HepG2 (cell line): ENCODE data around the gene NIPSNAP3A. TPM values are rescaled to one million over a fixed set of nuclear protein-coding genes. Genes with fewer than 3 reads are reported as not detected.

Experiments
- ARHGAP35 ChIP-seq: sonication (generic); formaldehyde crosslinking; IDR thresholded peaks from 2 replicates; pipeline ENCODE4 v1.9.0; 2022; ENCODE audit warnings: mild to moderate bottlenecking, inconsistent platforms, moderate library complexity, missing genetic modification reagents, borderline replicate concordance
- ARID3A ChIP-seq: IDR thresholded peaks from 2 replicates; pipeline ENCODE4 v1.6.1; 2012; ENCODE audit warnings: low read depth, low read length, improper control_type of control experiment
- CBFB ChIP-seq: sonication (generic); formaldehyde crosslinking; IDR thresholded peaks from 2 replicates; pipeline ENCODE4 v1.4.0; 2020; ENCODE audit warnings: missing genetic modification reagents
- CREB3 ChIP-seq: sonication (generic); formaldehyde crosslinking; IDR thresholded peaks from 2 replicates; pipeline ENCODE4 v1.5.0; 2020; ENCODE audit warnings: missing genetic modification reagents
- GTF3A ChIP-seq: sonication (generic); formaldehyde crosslinking; conservative IDR thresholded peaks from 2 replicates; pipeline ENCODE4 v1.4.0; 2020; ENCODE audit warnings: mild to moderate bottlenecking, missing genetic modification reagents
- PATZ1 ChIP-seq: sonication (generic); formaldehyde crosslinking; IDR thresholded peaks from 2 replicates; pipeline ENCODE4 v1.4.0; 2020; ENCODE audit warnings: missing genetic modification reagents
- RAD51 ChIP-seq: fragments of 450-650 bp; IDR thresholded peaks from 2 replicates; pipeline ENCODE4 v1.6.1; 2016; ENCODE audit warnings: borderline replicate concordance
- RBFOX2 ChIP-seq: fragments of 200-400 bp; formaldehyde crosslinking; IDR thresholded peaks from 2 replicates; pipeline ENCODE4 v1.6.1; 2017; ENCODE audit warnings: low read depth, mild to moderate bottlenecking, low read length
- REXO4 ChIP-seq: sonication (generic); formaldehyde crosslinking; IDR thresholded peaks from 2 replicates; pipeline ENCODE4 v1.8.0; 2022; ENCODE audit warnings: missing genetic modification reagents, mild to moderate bottlenecking, borderline replicate concordance
- SKI ChIP-seq: fragments of 450-650 bp; IDR thresholded peaks from one replicate; pipeline ENCODE4 v1.6.1; 2018; ENCODE audit warnings: mild to moderate bottlenecking; ENCODE audit not compliant: partially characterized antibody
- ZBTB14 ChIP-seq: sonication (generic); formaldehyde crosslinking; IDR thresholded peaks from 2 replicates; pipeline ENCODE4 v1.4.0; 2020; ENCODE audit warnings: missing genetic modification reagents
- ZBTB37 ChIP-seq: sonication (generic); formaldehyde crosslinking; IDR thresholded peaks from 2 replicates; pipeline ENCODE4 v1.4.0; 2020; ENCODE audit warnings: mild to moderate bottlenecking, missing genetic modification reagents
- ZBTB8A ChIP-seq: sonication (generic); formaldehyde crosslinking; IDR thresholded peaks from 2 replicates; pipeline ENCODE4 v1.4.0; 2020; ENCODE audit warnings: mild to moderate bottlenecking, low read depth, missing genetic modification reagents, borderline replicate concordance
- ZNF234 ChIP-seq: sonication (generic); formaldehyde crosslinking; conservative IDR thresholded peaks from 2 replicates; pipeline ENCODE4 v1.5.1; 2020; ENCODE audit warnings: mild to moderate bottlenecking, missing genetic modification reagents
- ZNF687 ChIP-seq: sonication (generic); formaldehyde crosslinking; IDR thresholded peaks from 2 replicates; pipeline ENCODE4 v1.5.1; 2020; ENCODE audit warnings: mild to moderate bottlenecking, missing genetic modification reagents, moderate library complexity
- ZNF792 ChIP-seq: IDR thresholded peaks from 2 replicates; pipeline ENCODE4 v1.6.1; 2016
- ZSCAN25 ChIP-seq: sonication (generic); formaldehyde crosslinking; IDR thresholded peaks from 2 replicates; pipeline ENCODE4 v1.8.0; 2022; ENCODE audit warnings: mild to moderate bottlenecking, missing genetic modification reagents
- polyA plus RNA-seq, 8 experiments: library from polyadenylated mRNA; depleted of rRNA in 3 of 8; stranded (reverse) in 7 of 8; unstranded in 1 of 8; fragments of >200 nt; fragmentation: Illumina TruSeq in 4 of 8; extraction: Trizol in 4 of 8; gene quantifications; 2 replicates each; pipeline versions ENCODE4 v1.2.1 to v1.2.3, GENCODE V29; 2011 to 2016; ENCODE audit warnings: low read depth in 4 of 8, missing spikeins in 1 of 8, mixed read lengths in 1 of 8; ENCODE audit not compliant: insufficient read depth in 1 of 8
- total RNA-seq, 5 experiments: library from RNA; depleted of rRNA; stranded (reverse); fragments of >200 nt; fragmentation: Illumina TruSeq; extraction: Trizol; gene quantifications; 2 replicates each; pipeline ENCODE4 v1.2.3, GENCODE V29; 2016; ENCODE audit warnings: low read depth in 1 of 5

The NIPSNAP3A gene
- total and polyA plus RNA-seq, 2 of the 13 experiments (the other 11 are each of a cell fraction or from before 2014, with no cell fraction given) = 13.7 to 14.6 TPM

GRCh38 chr9:104747565-104748358 lies at the start of gene NIPSNAP3A (continued):
- TF ChIP-seq ZBTB37 (CRISPR knock-in tag) (no peak), ZSCAN25 (CRISPR knock-in tag) (no peak; the same call in none of the 2 replicates), ZNF687 (peak; percentile 90), CBFB (CRISPR knock-in tag) (no peak), ZBTB14 (no peak), ARHGAP35 (CRISPR knock-in tag) (peak; percentile 48; the same call in 1 of the 2 replicates), REXO4 (CRISPR knock-in tag) (no peak), ZNF792 (CRISPR knock-in tag) (no peak), RAD51 (no peak), SKI (no peak), CREB3 (CRISPR knock-in tag) (no peak), GTF3A (no peak), ARID3A (no peak), ZBTB8A (CRISPR knock-in tag) (0 out of 2 replicates have a peak, but pooled peaks have one; percentile 45), ZNF234 (CRISPR knock-in tag) (no peak), RBFOX2 (peak; percentile 83), PATZ1 (CRISPR knock-in tag) (peak; percentile 28; the same call in 1 of the 2 replicates)
